NOMO-1 treated with DMSO at 0.1 percent for 48 hours (cell line): Measurements from ENCODE around the gene LSM10.

Source experiments
- DNase-seq: peaks from one replicate; lab custom pipeline; 2025; ENCODE audit not compliant: unreplicated experiment; lab: John Stamatoyannopoulos, UW

Gene LSM10

GRCh38 chr1:36354486-36354885 is 43.2 kb downstream of the LSM10 start:
- no peak for DNase-seq

GRCh38 chr1:36352910-36353878 is 44.5 kb downstream of the LSM10 start:
- DNase-seq: no peak

- no peak for DNase-seq
Observed at GRCh38 chr1:36352125-36352909, 45.4 kb downstream of the LSM10 start.

GRCh38 chr1:36351227-36351977 is 46.3 kb downstream of the LSM10 start:
- no peak for DNase-seq

GRCh38 chr1:36350659-36351226 is 47.0 kb downstream of the LSM10 start:
- no peak for DNase-seq

GRCh38 chr1:36349839-36350238 is 47.9 kb downstream of the LSM10 start:
- DNase-seq: no peak

GRCh38 chr1:36349241-36349671 is 48.5 kb downstream of the LSM10 start:
- peak; percentile 9 for DNase-seq

GRCh38 chr1:36346741-36347370 is 50.9 kb downstream of the LSM10 start:
- no peak for DNase-seq

- DNase-seq: no peak
Observed at GRCh38 chr1:36345353-36345752, 52.4 kb downstream of the LSM10 start.

- DNase-seq: no peak
Observed at GRCh38 chr1:36344395-36344680, 53.4 kb downstream of the LSM10 start.

- no peak for DNase-seq
Observed at GRCh38 chr1:36343651-36344394, 53.9 kb downstream of the LSM10 start.
